HCT116 (cell line): Measurements from ENCODE around the gene SETD1A. TPM values are rescaled to one million over a fixed set of nuclear protein-coding genes. Genes with fewer than 3 reads are reported as not detected.

ENCODE experiments used
- ATAC-seq: fragments of 200-7000 bp; cut with Tn5 transposase; 2 replicates; pipeline ENCODE4 v1.9.1; 2020; ENCODE audit warnings: mild to moderate bottlenecking, moderate library complexity
- BruUV-seq: library from RNA; stranded (reverse); fragments of 400-500 nt; replicated peaks from 2 replicates; lab custom pipeline; 2021; lab: Mats Ljungman, UMichigan
- CTCF ChIA-PET: fragments of 300-600 bp; sonication (Branson Sonifier 250); formaldehyde crosslinking; loops from one replicate; lab custom pipeline; 2021; ENCODE audit warnings: antibody characterized with exemption; lab: Charles Lee
- POLR2A ChIA-PET: fragments of 300-600, 350-600 bp; sonication (Branson Sonifier 250); formaldehyde crosslinking; loops from one replicate; lab custom pipeline; 2021; ENCODE audit warnings: antibody characterized with exemption; lab: Charles Lee
- RAD21 ChIA-PET, 2 experiments: fragments of 300-600 bp; sonication (Branson Sonifier 250); formaldehyde crosslinking; loops; one replicate each; lab custom pipeline; 2023; ENCODE audit warnings: low total read pairs in 2 of 2; ENCODE audit not compliant: uncharacterized antibody in 2 of 2, unreplicated experiment in 2 of 2, low non-redundant PET in 1 of 2; lab: Charles Lee
- DNase-seq: peaks from one replicate; pipeline ENCODE4 v3.0.0-alpha.2; 2010; ENCODE audit warnings: low read depth, low spot score
- H2AFZ ChIP-seq: fragments of 200-600 bp; shearing (Covaris generic), sonication (generic); 2 replicates; pipeline ENCODE4 v1.6.1; 2017; ENCODE audit warnings: low read depth, mixed run types, mixed read lengths, antibody characterized with exemption, low read length; ENCODE audit not compliant: poor library complexity, severe bottlenecking
- H3K27ac ChIP-seq: 2 replicates; pipeline ENCODE4 v1.5.1; 2012; ENCODE audit warnings: low read depth, low read length
- H3K27me3 ChIP-seq: fragments of 200-600 bp; sonication (generic); 2 replicates; pipeline ENCODE4 v1.6.1; 2016; ENCODE audit warnings: mixed run types, low read length, mixed read lengths; ENCODE audit not compliant: insufficient read depth
- H3K36me3 ChIP-seq, 2 experiments: fragments of 200-500 bp in 1 of 2; fragments of 200-600 bp in 1 of 2; sonication (Bioruptor generic) in 1 of 2; sonication (generic) in 1 of 2; 2 replicates each; pipeline versions ENCODE4 v1.5.1 to v1.6.1; 2014 to 2016; ENCODE audit warnings: low read length in 2 of 2, inconsistent platforms in 1 of 2, mixed read lengths in 1 of 2, mixed run types in 1 of 2; ENCODE audit not compliant: insufficient read depth in 2 of 2, control insufficient read depth in 1 of 2
- H3K4me1 ChIP-seq, 2 experiments: fragments of 200-600 bp in 1 of 2; sonication (generic) in 1 of 2; 2 replicates each; pipeline versions ENCODE4 v1.5.1 to v1.6.1; 2012 to 2017; ENCODE audit warnings: low read length in 2 of 2, inconsistent platforms in 1 of 2, mild to moderate bottlenecking in 1 of 2, mixed read lengths in 1 of 2, mixed run types in 1 of 2, moderate library complexity in 1 of 2; ENCODE audit not compliant: insufficient read depth in 2 of 2, control insufficient read depth in 1 of 2
- H3K4me2 ChIP-seq: fragments of 200-600 bp; sonication (generic); 2 replicates; pipeline ENCODE4 v1.6.1; 2017; ENCODE audit warnings: mixed run types, low read length, mixed read lengths
- H3K4me3 ChIP-seq, 2 experiments: fragments of 200-600 bp in 1 of 2; sonication (generic) in 1 of 2; replicated peaks in 1 of 2; 2 replicates each; pipeline ENCODE4 v1.5.1; 2011 to 2016; ENCODE audit warnings: low read length in 2 of 2, control low read depth in 1 of 2, low read depth in 1 of 2, mild to moderate bottlenecking in 1 of 2, mixed read lengths in 1 of 2, mixed run types in 1 of 2
- H3K79me2 ChIP-seq: fragments of 200-600 bp; sonication (generic); 2 replicates; pipeline ENCODE4 v1.6.1; 2017; ENCODE audit warnings: mild to moderate bottlenecking, mixed run types, low read length, moderate library complexity, mixed read lengths; ENCODE audit not compliant: insufficient read depth
- H3K9ac ChIP-seq: fragments of 200-600 bp; sonication (generic); 2 replicates; pipeline ENCODE4 v1.6.1; 2016; ENCODE audit warnings: low read length, mixed read lengths
- H3K9me2 ChIP-seq: fragments of 200-600 bp; sonication (generic), shearing (Covaris generic); 2 replicates; pipeline ENCODE4 v1.6.1; 2017; ENCODE audit warnings: mixed run types, mild to moderate bottlenecking, moderate library complexity; ENCODE audit not compliant: insufficient read depth
- H3K9me3 ChIP-seq, 2 experiments: fragments of 200-500 bp in 1 of 2; fragments of 200-600 bp in 1 of 2; sonication (Bioruptor generic) in 1 of 2; sonication (generic) in 1 of 2; 2 replicates each; pipeline ENCODE4 v1.6.1; 2014 to 2017; ENCODE audit warnings: low read length in 2 of 2, mixed read lengths in 2 of 2, inconsistent platforms in 1 of 2, low read depth in 1 of 2, mild to moderate bottlenecking in 1 of 2, mixed run types in 1 of 2, moderate library complexity in 1 of 2; ENCODE audit not compliant: control insufficient read depth in 1 of 2, insufficient read depth in 1 of 2
- H4K20me1 ChIP-seq: fragments of 200-600 bp; sonication (generic), shearing (Covaris generic); 2 replicates; pipeline ENCODE4 v1.6.1; 2017; ENCODE audit warnings: mixed run types, mild to moderate bottlenecking, moderate library complexity; ENCODE audit not compliant: insufficient read depth
- CBX3 ChIP-seq: IDR thresholded peaks from 2 replicates; pipeline ENCODE4 v1.6.1; 2012; ENCODE audit warnings: low read depth
- CEBPB ChIP-seq: IDR thresholded peaks from 2 replicates; pipeline ENCODE4 v1.6.1; 2012; ENCODE audit warnings: low read depth
- CTCF ChIP-seq, 3 experiments: fragments of 200-600 bp in 1 of 3; sonication (generic) in 1 of 3; IDR thresholded peaks in 2 of 3; conservative IDR thresholded peaks in 1 of 3; 2 replicates each; pipeline ENCODE4 v1.5.1; 2012 to 2017; ENCODE audit warnings: low read depth in 2 of 3, low read length in 2 of 3, antibody characterized with exemption in 1 of 3, borderline replicate concordance in 1 of 3, control low read depth in 1 of 3, mild to moderate bottlenecking in 1 of 3, mixed read lengths in 1 of 3, mixed run types in 1 of 3, moderate library complexity in 1 of 3; ENCODE audit not compliant: insufficient read depth in 1 of 3
- EZH2phosphoT487 ChIP-seq: fragments of 200-600 bp; IDR thresholded peaks from 2 replicates; pipeline ENCODE4 v1.6.1; 2018; ENCODE audit warnings: antibody characterized with exemption, borderline replicate concordance
- JUND ChIP-seq: IDR thresholded peaks from 2 replicates; pipeline ENCODE4 v1.6.1; 2012
- MAX ChIP-seq: IDR thresholded peaks from 2 replicates; pipeline ENCODE4 v1.6.1; 2012
- POLR2A ChIP-seq: IDR thresholded peaks from 2 replicates; pipeline ENCODE4 v1.7.0; 2011; ENCODE audit warnings: borderline replicate concordance; ENCODE audit not compliant: insufficient read depth, insufficient read length; ENCODE audit errors: extremely low read depth
- RAD21 ChIP-seq: IDR thresholded peaks from 2 replicates; pipeline ENCODE4 v1.6.1; 2012; ENCODE audit warnings: low read depth, mild to moderate bottlenecking
- SIN3A ChIP-seq: IDR thresholded peaks from 2 replicates; pipeline ENCODE4 v1.6.1; 2012; ENCODE audit warnings: low read depth
- SP1 ChIP-seq: IDR thresholded peaks from 2 replicates; pipeline ENCODE4 v1.6.1; 2012; ENCODE audit warnings: low read depth
- SRF ChIP-seq: IDR thresholded peaks from 2 replicates; pipeline ENCODE4 v1.6.1; 2012; ENCODE audit warnings: low read depth
- YY1 ChIP-seq: IDR thresholded peaks from 2 replicates; pipeline ENCODE4 v1.6.1; 2011; ENCODE audit warnings: low read length, low read depth, moderate library complexity, mild to moderate bottlenecking; ENCODE audit not compliant: insufficient replicate concordance; ENCODE audit errors: extremely low read depth
- ZFX ChIP-seq: fragments of 450-650 bp; IDR thresholded peaks from 2 replicates; pipeline ENCODE4 v1.6.1; 2017
- ZNF274 ChIP-seq: fragments of 200-500 bp; sonication (Bioruptor generic); IDR thresholded peaks from 2 replicates; pipeline ENCODE4 v1.6.1; 2014; ENCODE audit warnings: mild to moderate bottlenecking, low read depth, low read length, inconsistent platforms
- intact Hi-C: fragments of 100-400 bp; cut with micrococcal nuclease; formaldehyde crosslinking; loops from 2 replicates; pipeline ENCODE4 v1.10.0; 2022
- total RNA-seq: library from RNA; stranded (reverse); gene quantifications from one replicate; pipeline ENCODE4 v1.2.1, GENCODE V29; 2021; ENCODE audit not compliant: unreplicated experiment
- TF ChIP-seq, protein P1 (sequence below): IDR thresholded peaks from 2 replicates; pipeline ENCODE4 v1.6.1; 2012

The SETD1A gene
- total RNA-seq, 1 experiment from 2014 or later = 26.9 TPM

DNA sequence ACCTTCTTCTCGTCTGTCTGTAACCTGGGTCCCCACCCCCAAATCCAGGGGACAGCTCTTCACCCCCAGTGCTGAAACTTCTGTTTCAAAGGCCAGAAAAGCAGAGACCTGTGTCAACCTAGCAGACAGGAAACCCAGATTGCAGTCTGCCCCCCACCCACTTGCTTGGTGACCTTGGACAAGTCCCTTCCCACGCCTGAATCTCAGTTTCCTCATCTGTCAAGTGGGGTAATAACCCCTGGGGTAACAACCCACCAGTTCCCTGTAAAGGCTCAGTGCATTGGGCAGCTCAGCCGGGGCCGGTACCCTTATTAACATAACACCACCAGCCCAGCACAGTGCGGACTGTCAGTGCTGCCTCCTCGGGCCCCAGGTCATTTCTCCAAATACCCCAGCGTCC lies 51.6 kb downstream of the SETD1A start:
- Histone ChIP-seq H3K36me3 (no peaks in the 10 kb centered on the region), H3K79me2 (no peaks in the 10 kb centered on the region), H3K27ac (no peak overlapping the region), H3K4me1 (peaks cover 0 to 8% of the 10 kb centered on the region in 2 experiments; a peak in 2 of 4 replicates), H3K9me2 (no peaks in the 10 kb centered on the region), H3K9ac (no peak overlapping the region), H3K9me3 (no peaks in the 10 kb centered on the region), H3K4me2 (no peak overlapping the region), H4K20me1 (no peaks in the 10 kb centered on the region), H3K27me3 (peaks cover 7% of the 10 kb centered on the region; the same call in 1 of the 2 replicates), H2AFZ (no peak overlapping the region), H3K4me3 (no peak overlapping the region)
- DNase-seq (no peak), ATAC-seq (no peak)
- ChIA-PET RAD21 (no interaction called here), POLR2A (no interaction called here), CTCF (no interaction called here)
- intact Hi-C loops = no loop called here
- BruUV-seq = no TSS peak
- TF ChIP-seq SRF = no peak
- TF ChIP-seq YY1 = no peak
- no peak for TF ChIP-seq CTCF (IDR thresholded peaks at IDR 0.05 in 2 of 3, conservative IDR thresholded peaks at IDR 0.05 in 1 of 3; ENCODE audit: borderline replicate concordance in 1 of 3, insufficient read depth in 1 of 3, low read depth in 2 of 3, low read length in 2 of 3)
- TF ChIP-seq POLR2A = no peak
- TF ChIP-seq EZH2phosphoT487 = no peak
- TF ChIP-seq, protein P1, sequence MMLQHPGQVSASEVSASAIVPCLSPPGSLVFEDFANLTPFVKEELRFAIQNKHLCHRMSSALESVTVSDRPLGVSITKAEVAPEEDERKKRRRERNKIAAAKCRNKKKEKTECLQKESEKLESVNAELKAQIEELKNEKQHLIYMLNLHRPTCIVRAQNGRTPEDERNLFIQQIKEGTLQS = no peak
- no peak for TF ChIP-seq JUND
- TF ChIP-seq ZNF274 = no peak
- no peak for TF ChIP-seq SP1
- no peak for TF ChIP-seq CBX3
- no peak for TF ChIP-seq MAX
- no peak for TF ChIP-seq RAD21
- TF ChIP-seq CEBPB = no peak
- no peak for TF ChIP-seq SIN3A
- no peak for TF ChIP-seq ZFX
